Stimulated activated CD4-positive, alpha-beta T cell treated with anti-CD3 and anti-CD28 coated beads, Interleukin-4, amount 100 ng/mL, for 4 hours (primary cell): ENCODE measurements around the gene GAD1.

Experiments
- DNase-seq, 2 experiments: peaks; one replicate each; pipeline ENCODE4 v3.0.0-alpha.2; 2020

GAD1 gene

DNA sequence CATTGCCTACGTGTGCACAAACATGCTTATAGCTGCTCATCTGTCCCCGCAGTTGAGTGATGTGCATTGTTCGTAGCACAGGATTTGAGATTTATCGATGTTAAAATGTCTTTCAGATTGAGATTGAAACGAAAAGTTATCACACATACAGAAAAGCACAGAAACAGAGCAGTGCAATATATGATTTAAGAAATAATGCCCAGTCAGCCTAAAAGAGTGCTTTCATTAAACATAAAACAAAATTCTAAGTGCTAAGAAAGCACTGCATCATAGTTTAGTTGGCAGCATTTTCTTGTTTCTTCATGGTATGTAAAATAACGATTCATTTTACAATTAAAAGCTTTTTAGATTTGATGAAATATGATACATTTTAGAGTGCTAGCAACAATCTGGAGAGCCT, 80.4 kb downstream of the GAD1 start:
- DNase-seq, result no peak

DNA sequence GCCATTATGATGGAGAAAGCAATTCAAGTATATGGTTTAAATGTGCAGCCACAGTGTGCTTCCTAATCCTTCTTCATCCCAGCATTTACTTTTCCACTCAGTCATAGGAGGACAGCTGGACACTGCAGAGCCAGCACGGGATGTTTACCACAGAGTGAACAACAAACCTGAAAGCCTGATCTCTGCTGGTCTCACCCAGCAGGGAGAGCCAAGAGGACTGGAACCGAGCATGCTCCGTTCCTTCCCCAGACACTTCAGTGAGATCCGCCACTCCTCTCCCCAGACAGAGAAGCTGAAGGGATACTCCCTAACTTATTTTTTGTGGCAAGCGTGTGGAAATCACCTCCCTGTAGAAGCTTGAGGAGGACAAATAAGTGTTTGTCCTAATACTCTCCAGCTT, 89.2 kb downstream of the GAD1 start:
- no peak for DNase-seq
